H1 (cell line): ENCODE measurements around the gene NPSR1. TPM values are rescaled to one million over a fixed set of nuclear protein-coding genes. Genes with fewer than 3 reads are reported as not detected.

ENCODE experiments used
- CTCF ChIA-PET: fragments of 300-600 bp; sonication (Branson Sonifier 250); formaldehyde crosslinking; loops from one replicate; lab custom pipeline; 2021; ENCODE audit not compliant: partially characterized antibody; lab: Charles Lee
- POLR2A ChIA-PET: fragments of 300-600 bp; sonication (Branson Sonifier 250); formaldehyde crosslinking; loops from one replicate; lab custom pipeline; 2021; ENCODE audit warnings: inconsistent platforms; ENCODE audit not compliant: partially characterized antibody; lab: Charles Lee
- DNase-seq, 2 experiments: peaks; one replicate each; pipeline versions ENCODE4 v3.0.0 to v3.0.0-alpha.2; 2010 to 2022; ENCODE audit warnings: low spot score in 2 of 2, low read depth in 1 of 2, mixed read lengths in 1 of 2
- FAIRE-seq: peaks from 2 replicates; lab custom pipeline; 2011; peaks lifted over from hg19 to GRCh38; lab: Jason Lieb, UNC
- H2AFZ ChIP-seq: 2 replicates; pipeline ENCODE4 v1.8.1; 2012; ENCODE audit warnings: low read length, inconsistent platforms
- H2AK5ac ChIP-seq: 2 replicates; pipeline ENCODE4 v1.6.1; 2013; ENCODE audit warnings: low read depth, low read length
- H2BK120ac ChIP-seq: replicated peaks from 2 replicates; pipeline ENCODE3; 2013; ENCODE audit warnings: low read depth, low read length, inconsistent platforms
- H2BK12ac ChIP-seq: 2 replicates; pipeline ENCODE4 v1.6.1; 2013; ENCODE audit warnings: low read depth, low read length
- H2BK15ac ChIP-seq: 2 replicates; pipeline ENCODE4 v1.6.1; 2013; ENCODE audit warnings: low read length
- H2BK20ac ChIP-seq: 2 replicates; pipeline ENCODE4 v1.6.1; 2013; ENCODE audit warnings: low read length
- H2BK5ac ChIP-seq: 2 replicates; pipeline ENCODE4 v1.6.1; 2013; ENCODE audit warnings: low read depth, low read length
- H3K14ac ChIP-seq: 2 replicates; pipeline ENCODE4 v1.6.1; 2013; ENCODE audit warnings: inconsistent platforms; ENCODE audit not compliant: insufficient read length
- H3K18ac ChIP-seq: 2 replicates; pipeline ENCODE4 v1.6.1; 2013; ENCODE audit warnings: low read length; ENCODE audit errors: extremely low read depth
- H3K23ac ChIP-seq: 2 replicates; pipeline ENCODE4 v1.6.1; 2013; ENCODE audit warnings: inconsistent platforms; ENCODE audit not compliant: insufficient read length
- H3K23me2 ChIP-seq: 2 replicates; pipeline ENCODE4 v1.6.1; 2013; ENCODE audit warnings: low read depth, low read length
- H3K27ac ChIP-seq: 2 replicates; pipeline ENCODE4 v1.6.1; 2011; ENCODE audit warnings: low read depth, low read length, inconsistent platforms
- H3K27me3 ChIP-seq, 4 experiments: replicated peaks in 1 of 4; 1 replicate in 1 of 4; 2 replicates in 3 of 4; pipeline versions ENCODE4 v1.6.1 to v1.8.1; 2011 to 2013; ENCODE audit warnings: low read length in 3 of 4, mild to moderate bottlenecking in 3 of 4, inconsistent platforms in 2 of 4, mixed read lengths in 2 of 4, moderate library complexity in 1 of 4; ENCODE audit not compliant: control insufficient read depth in 3 of 4, insufficient read depth in 3 of 4; ENCODE audit errors: extremely low read depth in 1 of 4
- H3K36me3 ChIP-seq, 4 experiments: 2 replicates each; pipeline versions ENCODE4 v1.6.1 to v1.8.1; 2011 to 2013; ENCODE audit warnings: mild to moderate bottlenecking in 4 of 4, low read length in 3 of 4, moderate library complexity in 2 of 4, control low read depth in 1 of 4, inconsistent platforms in 1 of 4; ENCODE audit not compliant: insufficient read depth in 4 of 4, control insufficient read depth in 2 of 4
- H3K4ac ChIP-seq: replicated peaks from 2 replicates; pipeline ENCODE3; 2013; ENCODE audit warnings: low read length, low read depth, mixed read lengths, inconsistent platforms; ENCODE audit not compliant: insufficient read length
- H3K4me1 ChIP-seq, 4 experiments: replicated peaks in 1 of 4; 1 replicate in 1 of 4; 2 replicates in 3 of 4; pipeline versions ENCODE4 v1.6.1 to v1.8.1; 2011 to 2013; ENCODE audit warnings: low read length in 3 of 4, inconsistent platforms in 2 of 4, mixed read lengths in 1 of 4; ENCODE audit not compliant: insufficient read depth in 4 of 4, control insufficient read depth in 3 of 4
- H3K4me2 ChIP-seq, 2 experiments: 2 replicates each; pipeline versions ENCODE4 v1.6.1 to v1.8.1; 2011 to 2013; ENCODE audit warnings: low read depth in 2 of 2, low read length in 2 of 2, control low read depth in 1 of 2, inconsistent platforms in 1 of 2, mild to moderate bottlenecking in 1 of 2; ENCODE audit not compliant: insufficient read depth in 1 of 2
- H3K4me3 ChIP-seq, 4 experiments: fragments of 200-600, 300-600 bp in 1 of 4; sonication (generic), shearing (Covaris generic), sonication (Bioruptor Twin) in 1 of 4; 2 replicates each; pipeline versions ENCODE4 v1.5.1 to v1.8.1; 2011 to 2016; ENCODE audit warnings: low read length in 4 of 4, low read depth in 3 of 4, control low read depth in 2 of 4, inconsistent platforms in 2 of 4, mild to moderate bottlenecking in 2 of 4, mixed read lengths in 1 of 4, moderate library complexity in 1 of 4; ENCODE audit not compliant: insufficient read depth in 2 of 4; ENCODE audit errors: extremely low read depth in 1 of 4
- H3K56ac ChIP-seq: replicated peaks from 2 replicates; pipeline ENCODE3; 2013; ENCODE audit warnings: low read depth, mild to moderate bottlenecking, mixed read lengths, low read length, inconsistent platforms; ENCODE audit not compliant: insufficient read length
- H3K79me1 ChIP-seq: 2 replicates; pipeline ENCODE4 v1.6.1; 2013; ENCODE audit warnings: low read depth, low read length, control low read depth
- H3K79me2 ChIP-seq, 2 experiments: 2 replicates each; pipeline versions ENCODE4 v1.6.1 to v1.8.1; 2012 to 2013; ENCODE audit warnings: low read length in 2 of 2, mild to moderate bottlenecking in 2 of 2, inconsistent platforms in 1 of 2; ENCODE audit not compliant: insufficient read depth in 2 of 2, control insufficient read depth in 1 of 2
- H3K9ac ChIP-seq, 4 experiments: replicated peaks in 1 of 4; 1 replicate in 1 of 4; 2 replicates in 3 of 4; pipeline versions ENCODE4 v1.6.1 to v1.8.1; 2011 to 2013; ENCODE audit warnings: low read depth in 3 of 4, low read length in 3 of 4, control low read depth in 2 of 4, mild to moderate bottlenecking in 2 of 4, moderate library complexity in 2 of 4, inconsistent platforms in 1 of 4; ENCODE audit errors: extremely low read depth in 1 of 4
- H3K9me3 ChIP-seq, 2 experiments: 2 replicates each; pipeline versions ENCODE4 v1.6.1 to v1.8.1; 2012 to 2013; ENCODE audit warnings: mild to moderate bottlenecking in 2 of 2, moderate library complexity in 2 of 2, control low read depth in 1 of 2, inconsistent platforms in 1 of 2, low read depth in 1 of 2, low read length in 1 of 2, mixed read lengths in 1 of 2; ENCODE audit not compliant: insufficient read depth in 2 of 2
- H4K20me1 ChIP-seq, 2 experiments: replicated peaks in 1 of 2; 2 replicates each; pipeline versions ENCODE3 to v1.8.1; 2011 to 2013; ENCODE audit warnings: inconsistent platforms in 2 of 2, low read length in 2 of 2, mild to moderate bottlenecking in 1 of 2; ENCODE audit not compliant: insufficient read depth in 2 of 2, control insufficient read depth in 1 of 2
- H4K5ac ChIP-seq: 2 replicates; pipeline ENCODE4 v1.6.1; 2013; ENCODE audit warnings: low read length, low read depth, mixed read lengths, inconsistent platforms; ENCODE audit not compliant: insufficient read length
- H4K8ac ChIP-seq: 2 replicates; pipeline ENCODE4 v1.8.0; 2013; ENCODE audit warnings: mild to moderate bottlenecking, moderate library complexity, low read length, inconsistent platforms; ENCODE audit not compliant: insufficient read depth; ENCODE audit errors: extremely low read depth
- H4K91ac ChIP-seq: replicated peaks from 2 replicates; pipeline ENCODE3; 2013; ENCODE audit warnings: low read length, mixed read lengths, inconsistent platforms; ENCODE audit not compliant: insufficient read length
- RAD21 ChIP-seq, 2 experiments: IDR thresholded peaks in 1 of 2; conservative IDR thresholded peaks in 1 of 2; 2 replicates each; pipeline ENCODE4 v1.6.1; 2011; ENCODE audit warnings: low read depth in 2 of 2, low read length in 2 of 2, improper control_type of control experiment in 1 of 2, inconsistent platforms in 1 of 2, mild to moderate bottlenecking in 1 of 2, moderate library complexity in 1 of 2
- RXRA ChIP-seq: IDR thresholded peaks from 2 replicates; pipeline ENCODE4 v1.6.1; 2011; ENCODE audit warnings: low read depth, mild to moderate bottlenecking, low read length, moderate library complexity; ENCODE audit not compliant: insufficient read depth
- WGBS, 2 experiments: shearing (Covaris generic) in 1 of 2; methylation state at CpG; one replicate each; pipeline versions ENCODE4 v1.1.6 to v1.1.7; 2013 to 2015; ENCODE audit warnings: low lambda C conversion rate in 2 of 2, mixed read lengths in 2 of 2, inconsistent platforms in 1 of 2, low coverage in 1 of 2, missing lambda C conversion rate in 1 of 2; ENCODE audit not compliant: insufficient replicate concordance in 2 of 2, insufficient coverage in 1 of 2, insufficient read length in 1 of 2; ENCODE audit errors: extremely low coverage in 1 of 2, missing lambda C conversion rate in 1 of 2; 5-methylcytosine and 5-hydroxymethylcytosine counted together
- polyA plus RNA-seq, 7 experiments: library from polyadenylated mRNA; depleted of rRNA in 3 of 7; stranded (reverse) in 5 of 7; unstranded in 2 of 7; fragments of >200 nt in 5 of 7; fragments of 200-250 nt in 2 of 7; gene quantifications; 1 replicate in 5 of 7; 2 replicates in 1 of 7; 4 replicates in 1 of 7; pipeline versions ENCODE4 v1.2.1 to v1.2.3, GENCODE V29; 2011 to 2013; ENCODE audit warnings: missing spikeins in 2 of 7, mixed read lengths in 2 of 7
- total RNA-seq: library from RNA; stranded (reverse); fragmentation: NEBNext Ultra II Directional; extraction: Animal tissue kit (Norgen Biotek cat#: 25700); gene quantifications from 2 replicates; pipeline ENCODE4 v1.2.1, GENCODE V29; 2021
- TF ChIP-seq, protein P1 (sequence below), 3 experiments: IDR thresholded peaks; 1 replicate in 2 of 3; 2 replicates in 1 of 3; pipeline versions ENCODE4 v1.5.1 to v1.6.1; 2011; ENCODE audit warnings: low read length in 3 of 3, mild to moderate bottlenecking in 3 of 3, inconsistent platforms in 2 of 3, low read depth in 1 of 3, moderate library complexity in 1 of 3; ENCODE audit not compliant: insufficient read depth in 1 of 3; ENCODE audit errors: control extremely low read depth in 1 of 3

Gene NPSR1
- total and polyA plus RNA-seq, 2 of the 8 experiments (the other 6 are each of a cell fraction or from before 2014, with no cell fraction given) = not detected

DNA sequence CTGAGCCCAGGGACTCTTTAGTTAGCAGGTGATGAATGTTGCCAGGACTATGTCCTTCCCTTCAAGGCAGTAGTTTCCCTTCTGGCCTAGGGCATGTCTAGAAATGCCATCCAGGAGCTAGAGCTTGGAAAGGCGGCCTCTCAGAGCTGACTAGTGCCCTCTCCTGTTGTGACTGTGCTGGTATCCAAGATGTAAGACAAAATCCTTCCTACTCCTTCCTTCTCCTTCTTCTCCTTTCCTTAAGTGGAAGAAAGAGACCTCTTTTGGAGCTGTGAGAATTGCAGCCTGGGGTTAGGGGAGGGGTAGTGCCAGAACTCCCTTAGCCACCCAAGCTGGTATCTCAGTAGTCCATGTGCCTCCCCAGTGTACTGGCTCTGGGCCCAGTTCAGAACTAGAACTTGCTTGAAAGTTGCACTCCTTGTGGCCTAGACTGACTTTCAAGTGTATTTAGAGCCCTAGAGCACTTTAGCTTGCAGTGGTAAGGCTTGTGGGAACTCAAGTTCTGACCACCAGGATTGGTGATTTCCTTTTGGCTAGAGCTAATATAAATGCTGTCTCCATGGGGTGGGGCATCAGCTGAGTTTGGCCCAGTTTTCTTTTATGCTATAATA lies 118.8 kb downstream of the NPSR1 start:
- Histone ChIP-seq H3K9me3 (no peaks in the 10 kb centered on the region), H4K8ac (no peak overlapping the region), H2BK20ac (peak overlapping the region; percentile 23; the same call in 1 of the 2 replicates), H3K4me3 (no peak overlapping the region), H3K23me2 (no peaks in the 10 kb centered on the region), H2BK15ac (0 out of 2 replicates have a peak overlapping the region, but pooled peaks have one; percentile 54), H3K27ac (no peak overlapping the region), H3K56ac (no peak overlapping the region), H3K4me1 (peaks cover 3 to 11% (median 9%) of the 10 kb centered on the region in 4 experiments; a peak in 6 of 7 replicates), H3K18ac (peak overlapping the region; percentile 40; the same call in 1 of the 2 replicates), H4K20me1 (no peaks in the 10 kb centered on the region), H3K14ac (no peak overlapping the region), H3K9ac (no peak overlapping the region), H3K79me1 (no peaks in the 10 kb centered on the region), H3K23ac (no peak overlapping the region), H3K27me3 (no peaks in the 10 kb centered on the region), H4K91ac (no peak overlapping the region), H3K79me2 (no peaks in the 10 kb centered on the region), H2AK5ac (no peak overlapping the region), H2AFZ (peak overlapping the region; percentile 70; the same call in 1 of the 2 replicates), H3K4me2 (no peak overlapping the region), H2BK120ac (no peak overlapping the region), H3K4ac (no peak overlapping the region), H2BK12ac (no peak overlapping the region), H4K5ac (no peak overlapping the region), H3K36me3 (no peaks in the 10 kb centered on the region), H2BK5ac (no peak overlapping the region)
- no peak for FAIRE-seq
- no peak for DNase-seq
- 88% methylated on average over 1 of the region's 1 CpG; no CpG with 5 or more reads in 1 of the 2 experiments for WGBS, 2 experiments
- ChIA-PET CTCF (interaction anchor here (0.7 to 1.5 kb wide), 6 partner anchors 14 to 743 kb away, joined by 3 to 4 read pairs (median 3); no protein-coding TSS in a partner anchor), POLR2A (no interaction called here)
- TF ChIP-seq RAD21 (IDR thresholded peaks at IDR 0.05 in 1 of 2, conservative IDR thresholded peaks at IDR 0.05 in 1 of 2; ENCODE audit: low read depth in 2 of 2, low read length in 2 of 2) (peak; percentile 28 to 46; a peak in 3 of 4 replicates), RXRA (no peak)
- TF ChIP-seq, protein P1, sequence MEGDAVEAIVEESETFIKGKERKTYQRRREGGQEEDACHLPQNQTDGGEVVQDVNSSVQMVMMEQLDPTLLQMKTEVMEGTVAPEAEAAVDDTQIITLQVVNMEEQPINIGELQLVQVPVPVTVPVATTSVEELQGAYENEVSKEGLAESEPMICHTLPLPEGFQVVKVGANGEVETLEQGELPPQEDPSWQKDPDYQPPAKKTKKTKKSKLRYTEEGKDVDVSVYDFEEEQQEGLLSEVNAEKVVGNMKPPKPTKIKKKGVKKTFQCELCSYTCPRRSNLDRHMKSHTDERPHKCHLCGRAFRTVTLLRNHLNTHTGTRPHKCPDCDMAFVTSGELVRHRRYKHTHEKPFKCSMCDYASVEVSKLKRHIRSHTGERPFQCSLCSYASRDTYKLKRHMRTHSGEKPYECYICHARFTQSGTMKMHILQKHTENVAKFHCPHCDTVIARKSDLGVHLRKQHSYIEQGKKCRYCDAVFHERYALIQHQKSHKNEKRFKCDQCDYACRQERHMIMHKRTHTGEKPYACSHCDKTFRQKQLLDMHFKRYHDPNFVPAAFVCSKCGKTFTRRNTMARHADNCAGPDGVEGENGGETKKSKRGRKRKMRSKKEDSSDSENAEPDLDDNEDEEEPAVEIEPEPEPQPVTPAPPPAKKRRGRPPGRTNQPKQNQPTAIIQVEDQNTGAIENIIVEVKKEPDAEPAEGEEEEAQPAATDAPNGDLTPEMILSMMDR (IDR thresholded peaks at IDR 0.05; ENCODE audit: control extremely low read depth in 1 of 3, insufficient read depth in 1 of 3, low read depth in 1 of 3, low read length in 3 of 3) = peak in 1 of 3 experiments; percentile 35; a peak in 2 of 4 replicates
- TF ChIP-seq, all 59 proteins: peak for 2
